Bronchial epithelial cell (primary cell): ENCODE measurements around the gene KNDC1. TPM values are rescaled to one million over a fixed set of nuclear protein-coding genes. Genes with fewer than 3 reads are reported as not detected.
A peak's percentile ranks its signal among the peaks of the same experiment; 100 is the strongest.

Source experiments
- DNase-seq: peaks from one replicate; pipeline ENCODE4 v3.0.0-alpha.2; 2010; ENCODE audit warnings: low read depth
- FAIRE-seq: peaks from 2 replicates; lab custom pipeline; 2011; peaks lifted over from hg19 to GRCh38; lab: Jason Lieb, UNC
- H3K27me3 ChIP-seq: 2 replicates; pipeline ENCODE4 v1.5.1; 2011; ENCODE audit warnings: low read length; ENCODE audit not compliant: control insufficient read depth, insufficient read depth
- H3K36me3 ChIP-seq: 2 replicates; pipeline ENCODE4 v1.5.1; 2011; ENCODE audit warnings: low read length; ENCODE audit not compliant: control insufficient read depth, insufficient read depth
- H3K4me3 ChIP-seq: 2 replicates; pipeline ENCODE4 v1.5.1; 2011; ENCODE audit warnings: mild to moderate bottlenecking, low read depth, low read length, control low read depth
- CTCF ChIP-seq: IDR thresholded peaks from 2 replicates; pipeline ENCODE4 v1.5.1; 2011; ENCODE audit warnings: mild to moderate bottlenecking, moderate library complexity, low read length, control low read depth, inconsistent platforms; ENCODE audit not compliant: insufficient read depth, severe bottlenecking
- total RNA-seq: library from RNA; depleted of rRNA; stranded (reverse); fragments of >200 nt; gene quantifications from 2 replicates; pipeline ENCODE4 v1.2.1, GENCODE V29; 2014

KNDC1 gene
- total RNA-seq, 1 donor from 2014 or later, result under 0.01 TPM

- DNase-seq, result no peak
- H3K4me3 ChIP-seq, result no peak overlapping the region
- H3K27me3 ChIP-seq, result no peaks in the 10 kb centered on the region
- H3K36me3 ChIP-seq, result no peaks in the 10 kb centered on the region
- no peak for TF ChIP-seq CTCF
- FAIRE-seq, result no peak
Observed at GRCh38 chr10:133206356-133207040, 46.5 kb downstream of the KNDC1 start.

GRCh38 chr10:133207041-133207600, 47.1 kb downstream of the KNDC1 start:
- no peak for TF ChIP-seq CTCF
- Histone ChIP-seq H3K27me3 (no peaks in the 10 kb centered on the region), H3K36me3 (no peaks in the 10 kb centered on the region), H3K4me3 (no peak overlapping the region)
- FAIRE-seq (no peak), DNase-seq (no peak)

GRCh38 chr10:133207627-133208026, 47.6 kb downstream of the KNDC1 start:
- Histone ChIP-seq H3K36me3 (no peaks in the 10 kb centered on the region), H3K4me3 (no peak overlapping the region), H3K27me3 (no peaks in the 10 kb centered on the region)
- TF ChIP-seq CTCF, result no peak
- FAIRE-seq (no peak), DNase-seq (no peak)

GRCh38 chr10:133208466-133208865, 48.4 kb downstream of the KNDC1 start:
- DNase-seq, result no peak
- no peak for TF ChIP-seq CTCF
- Histone ChIP-seq H3K27me3 (no peaks in the 10 kb centered on the region), H3K4me3 (no peak overlapping the region), H3K36me3 (no peaks in the 10 kb centered on the region)
- no peak for FAIRE-seq

- DNase-seq, result no peak
- Histone ChIP-seq H3K4me3 (no peak overlapping the region), H3K27me3 (no peaks in the 10 kb centered on the region), H3K36me3 (no peaks in the 10 kb centered on the region)
- no peak for TF ChIP-seq CTCF
- peak; percentile 98 for FAIRE-seq
Observed at GRCh38 chr10:133209117-133209516, 49.1 kb downstream of the KNDC1 start.
